GM12878 (cell line): ENCODE measurements around the gene C1orf35. TPM values are rescaled to one million over a fixed set of nuclear protein-coding genes. Genes with fewer than 3 reads are reported as not detected.

ENCODE experiments used
- ATAC-seq: fragments of 200-7000 bp; cut with Tn5 transposase; 3 replicates; pipeline ENCODE4 v1.9.1; 2020; ENCODE audit warnings: mild to moderate bottlenecking, moderate library complexity
- BruUV-seq: library from RNA; stranded (reverse); fragments of 400-500 nt; replicated peaks from 2 replicates; lab custom pipeline; 2021; lab: Mats Ljungman, UMichigan
- CTCF ChIA-PET: fragments of 300-600 bp; sonication (Branson Sonifier 250); formaldehyde crosslinking; extraction: SDS; loops from one replicate; lab custom pipeline; 2021; ENCODE audit warnings: inconsistent platforms; lab: Yijun Ruan, JAX
- POLR2A ChIA-PET: fragments of 350-600 bp; formaldehyde crosslinking; extraction: SDS; loops from one replicate; lab custom pipeline; 2021; ENCODE audit warnings: inconsistent platforms; lab: Charles Lee
- RAD21 ChIA-PET: fragments of 300-600 bp; sonication (Branson Sonifier 250); formaldehyde crosslinking; loops from one replicate; lab custom pipeline; 2023; ENCODE audit warnings: antibody characterized with exemption; ENCODE audit not compliant: unreplicated experiment; lab: Charles Lee
- SMC1A ChIA-PET: fragments of 300-600 bp; sonication (Branson Sonifier 250); formaldehyde crosslinking; loops from one replicate; lab custom pipeline; 2023; ENCODE audit not compliant: unreplicated experiment, uncharacterized antibody; lab: Charles Lee
- DNase-seq: peaks from one replicate; pipeline ENCODE4 v3.0.0-alpha.2; 2011; ENCODE audit warnings: low read depth, low spot score
- FAIRE-seq: peaks from 3 replicates; lab custom pipeline; 2011; peaks lifted over from hg19 to GRCh38; lab: Jason Lieb, UNC
- H2AFZ ChIP-seq: 2 replicates; pipeline ENCODE4 v1.6.0; 2011; ENCODE audit warnings: low read depth, low read length, control low read depth; ENCODE audit not compliant: control insufficient read depth
- H3K27ac ChIP-seq: 2 replicates; pipeline ENCODE4 v1.5.1; 2011; ENCODE audit warnings: control low read depth; ENCODE audit not compliant: control insufficient read depth, insufficient read depth
- H3K27me3 ChIP-seq, 2 experiments: replicated peaks in 1 of 2; 2 replicates each; pipeline versions ENCODE4 v1.6.0 to v1.6.1; 2011; ENCODE audit warnings: low read length in 1 of 2; ENCODE audit not compliant: control insufficient read depth in 2 of 2, insufficient read depth in 2 of 2
- H3K36me3 ChIP-seq, 2 experiments: 2 replicates each; pipeline ENCODE4 v1.5.1; 2011; ENCODE audit warnings: low read length in 1 of 2; ENCODE audit not compliant: control insufficient read depth in 2 of 2, insufficient read depth in 2 of 2
- H3K4me1 ChIP-seq: 2 replicates; pipeline ENCODE4 v1.6.1; 2011; ENCODE audit warnings: mild to moderate bottlenecking, low read length, moderate library complexity, mixed read lengths; ENCODE audit not compliant: control insufficient read depth, insufficient read depth
- H3K4me2 ChIP-seq: 2 replicates; pipeline ENCODE4 v1.6.0; 2011; ENCODE audit warnings: control low read depth; ENCODE audit not compliant: control insufficient read depth, insufficient read depth
- H3K4me3 ChIP-seq: fragments of 200-600 bp; sonication (generic); 2 replicates; pipeline ENCODE4 v1.5.1; 2016
- H3K79me2 ChIP-seq: 2 replicates; pipeline ENCODE4 v1.6.0; 2011; ENCODE audit warnings: low read length; ENCODE audit not compliant: control insufficient read depth, insufficient read depth
- H3K9ac ChIP-seq: 2 replicates; pipeline ENCODE4 v1.8.0; 2011; ENCODE audit warnings: low read length, control low read depth, mixed read lengths; ENCODE audit not compliant: control insufficient read depth, insufficient read depth
- H3K9me3 ChIP-seq: replicated peaks from 3 replicates; pipeline ENCODE4 v1.5.1; 2011; ENCODE audit warnings: mild to moderate bottlenecking, low read length; ENCODE audit not compliant: control insufficient read depth, insufficient read depth
- H4K20me1 ChIP-seq: 2 replicates; pipeline ENCODE4 v1.6.0; 2011; ENCODE audit not compliant: control insufficient read depth, insufficient read depth
- HCFC1 ChIP-seq: fragments of 150-350 bp; IDR thresholded peaks from 2 replicates; pipeline ENCODE4 v1.6.1; 2014; ENCODE audit warnings: low read length
- ZBTB11 ChIP-seq: fragments of 450-650 bp; formaldehyde crosslinking; IDR thresholded peaks from 2 replicates; pipeline ENCODE4 v1.5.0; 2022; ENCODE audit warnings: mild to moderate bottlenecking, missing genetic modification characterization
- WGBS: methylation state at CpG from one replicate; pipeline ENCODE4 v1.1.6; 2016; ENCODE audit warnings: low lambda C conversion rate; ENCODE audit not compliant: insufficient replicate concordance, insufficient coverage; ENCODE audit errors: missing lambda C conversion rate; 5-methylcytosine and 5-hydroxymethylcytosine counted together
- in situ Hi-C: fragments of 300-500 bp; cut with MboI; formaldehyde crosslinking; loops from 9 replicates; pipeline ENCODE4 v1.14.3; 2018; ENCODE audit warnings: mixed read lengths
- intact Hi-C: fragments of 100-400 bp; cut with micrococcal nuclease; formaldehyde crosslinking; loops from one replicate; pipeline ENCODE4 v1.14.2; 2022; ENCODE audit not compliant: unreplicated experiment
- polyA plus RNA-seq, 11 experiments: library from polyadenylated mRNA; depleted of rRNA in 4 of 11; unstranded in 6 of 11; stranded (reverse) in 5 of 11; fragments of >200 nt; fragmentation: Nextera tagmentation in 4 of 11; fragmentation: Illumina TruSeq in 1 of 11; extraction: Ambion mirVana in 4 of 11; extraction: Trizol in 1 of 11; gene quantifications; 1 replicate in 1 of 11; 2 replicates in 10 of 11; pipeline versions ENCODE4 v1.2.1 to v1.2.3, GENCODE V29; 2011 to 2016; ENCODE audit warnings: inconsistent platforms in 2 of 11, missing spikeins in 2 of 11, low read depth in 1 of 11
- total RNA-seq, 4 experiments: library from RNA; depleted of rRNA in 3 of 4; stranded (reverse); fragments of >200 nt in 3 of 4; fragmentation: Illumina TruSeq in 1 of 4; extraction: Trizol in 1 of 4; gene quantifications; 2 replicates each; pipeline versions ENCODE4 v1.2.1 to v1.2.3, GENCODE V29; 2013 to 2021

C1orf35 gene
- total and polyA plus RNA-seq, 10 of the 15 experiments (the other 5 are each of a cell fraction or from before 2014, with no cell fraction given) = 2.5 to 27.0 (median 10.6) TPM

DNA sequence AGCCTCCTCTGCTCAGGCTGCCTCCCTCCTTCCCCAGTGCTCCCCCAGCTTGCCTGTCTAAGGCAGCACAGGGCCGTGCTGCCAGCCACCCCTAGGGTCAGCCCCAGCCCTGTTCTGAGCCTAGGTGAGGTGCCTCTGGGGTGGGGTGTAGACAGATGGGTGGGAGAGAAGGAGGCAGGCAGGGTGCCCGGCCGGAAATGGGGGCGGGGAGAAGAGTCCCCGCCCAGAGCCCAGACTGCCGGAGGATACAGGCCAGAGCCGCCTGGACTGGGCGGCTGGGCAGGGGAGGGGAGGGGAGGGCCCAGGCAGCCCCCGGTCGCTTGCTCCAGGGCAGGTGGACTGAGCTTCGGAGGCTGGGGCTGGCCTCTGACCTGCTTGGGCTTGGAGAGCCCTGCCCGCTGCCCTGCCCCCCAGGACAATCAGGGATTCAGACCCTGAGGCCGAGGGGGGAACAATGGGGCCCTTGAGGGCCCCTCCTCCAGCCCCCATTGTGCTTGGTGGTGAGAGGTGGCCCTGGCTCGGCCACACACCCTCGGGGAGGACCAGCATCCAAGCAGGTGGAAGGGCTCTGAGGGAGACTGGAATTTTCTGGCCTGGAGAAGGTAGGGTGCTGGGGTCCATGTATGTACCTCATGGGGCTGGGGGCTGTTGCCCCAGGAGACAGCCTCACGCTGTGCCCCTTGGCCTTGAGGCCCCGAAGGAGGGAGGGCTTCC is 46.4 kb upstream of the C1orf35 start, which contains the start of gene GJC2:
TSS of gene GJC2 (plus strand) at position 525 of the 714 bp plus-strand sequence. CDS start 7,829 bp downstream, outside the sequence.
- POLR2A ChIA-PET = interaction anchor here (0.6 kb wide), 1 partner anchor 216 kb away, joined by 3 read pairs; no protein-coding TSS in a partner anchor
- no peak within 1 kb of the TSS for H3K9ac ChIP-seq
- H4K20me1 ChIP-seq = peaks cover 3% of the 10 kb centered on the region; the same call in 1 of the 2 replicates
- no peaks in the 10 kb centered on the region for H3K4me1 ChIP-seq
- no peak within 1 kb of the TSS for H3K4me2 ChIP-seq
- TF ChIP-seq ZBTB11 (CRISPR knock-in tag) (no peak), HCFC1 (no peak)
- DNase-seq (no peak), ATAC-seq (peak; percentile 11; the same call in 2 of the 3 replicates), FAIRE-seq (no peak)
- SMC1A ChIA-PET = no interaction called here
- H3K79me2 ChIP-seq = peaks cover 11% of the 10 kb centered on the region
- no peaks in the 10 kb centered on the region for H3K27me3 ChIP-seq
- RAD21 ChIA-PET = no interaction called here
- H2AFZ ChIP-seq = no peak within 1 kb of the TSS
- intact Hi-C loops = no loop called here
- WGBS = 86% methylated on average over 10 of the region's 17 CpGs
- no peaks in the 10 kb centered on the region for H3K9me3 ChIP-seq
- in situ Hi-C loops = no loop called here
- no TSS peak for BruUV-seq
- H3K4me3 ChIP-seq = no peak within 1 kb of the TSS
- peaks cover 0 to 15% of the 10 kb centered on the region in 2 experiments; a peak in 3 of 4 replicates for H3K36me3 ChIP-seq
- H3K27ac ChIP-seq = no peak within 1 kb of the TSS
- CTCF ChIA-PET = no interaction called here
